ENCODE data around the gene KRTAP12-4.

GRCh38 chr21:44606495-44606894 lies 48.0 kb downstream of the KRTAP12-4 start:
- TF ChIP-seq EZH2phosphoT487 (IDR thresholded peaks at IDR 0.05; ENCODE audit: low read depth), result no peak
- TF ChIP-seq CTCF (IDR thresholded peaks at IDR 0.05; ENCODE audit: low read depth, low read length), result no peak

Data from OCI-LY3 (cell line).